ENCODE data around the gene KIAA0753. TPM values are rescaled to one million over a fixed set of nuclear protein-coding genes. Genes with fewer than 3 reads are reported as not detected.

Gene KIAA0753
- total and polyA plus RNA-seq, 10 of the 15 experiments (the other 5 are each of a cell fraction or from before 2014, with no cell fraction given), result 2.2 to 15.2 (median 7.7) TPM

DNA sequence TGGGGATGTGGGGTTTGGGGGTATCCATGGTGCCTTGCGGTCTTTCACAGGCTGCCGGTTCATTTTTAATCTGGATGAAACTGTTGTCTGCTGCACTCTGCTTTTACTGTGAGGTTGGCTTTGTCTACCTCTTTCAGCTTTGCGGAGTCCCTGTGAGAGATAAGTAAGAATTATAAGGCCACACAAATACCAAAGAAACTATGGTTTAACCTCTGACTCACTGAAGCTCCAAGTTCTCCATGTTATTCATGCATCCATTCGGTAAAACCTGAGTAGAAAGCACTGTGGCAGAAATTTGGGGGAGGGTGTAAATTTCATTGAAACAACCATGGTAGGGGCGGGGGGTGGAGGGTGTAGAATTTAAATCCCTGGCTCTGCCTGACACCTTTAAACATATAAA is 30.5 kb downstream of the KIAA0753 start:
- no peak overlapping the region for H3K9ac ChIP-seq (ENCODE audit: control insufficient read depth, insufficient read depth, low read length)
- FAIRE-seq (no peak), DNase-seq (ENCODE audit: low read depth, low spot score) (no peak), ATAC-seq (no peak)
- no peaks in the 10 kb centered on the region for H3K79me2 ChIP-seq (ENCODE audit: control insufficient read depth, insufficient read depth, low read length)
- H3K36me3 ChIP-seq (ENCODE audit: control insufficient read depth in 2 of 2, insufficient read depth in 2 of 2, low read length in 1 of 2), result peaks cover 5 to 20% of the 10 kb centered on the region in 2 experiments
- H3K9me3 ChIP-seq (replicated peaks; ENCODE audit: control insufficient read depth, insufficient read depth, low read length), result no peaks in the 10 kb centered on the region
- no peak overlapping the region for H3K27ac ChIP-seq (ENCODE audit: control insufficient read depth, insufficient read depth)
- CTCF ChIA-PET, result interaction anchor here (0.6 kb wide), 1 partner anchor 89 kb away, joined by 3 read pairs; no protein-coding TSS in a partner anchor
- intact Hi-C loops (cut with micrococcal nuclease; ENCODE audit: unreplicated experiment) (no loop called here), in situ Hi-C loops (cut with MboI) (no loop called here)
- H3K4me2 ChIP-seq (ENCODE audit: control insufficient read depth, insufficient read depth), result no peak overlapping the region
- no peaks in the 10 kb centered on the region for H3K27me3 ChIP-seq (replicated peaks in 1 of 2; ENCODE audit: control insufficient read depth in 2 of 2, insufficient read depth in 2 of 2, low read length in 1 of 2)
- 99% methylated on average over 5 of the region's 5 CpGs for WGBS (ENCODE audit: insufficient coverage, insufficient replicate concordance, low lambda C conversion rate, missing lambda C conversion rate)
- no peaks in the 10 kb centered on the region for H3K4me1 ChIP-seq (ENCODE audit: control insufficient read depth, insufficient read depth, low read length)
- SMC1A ChIA-PET (ENCODE audit: uncharacterized antibody, unreplicated experiment), result no interaction called here
- RAD21 ChIA-PET (ENCODE audit: unreplicated experiment), result no interaction called here
- BruUV-seq (replicated peaks), result no TSS peak
- no peaks in the 10 kb centered on the region; the same call in 1 of the 2 replicates for H4K20me1 ChIP-seq (ENCODE audit: control insufficient read depth, insufficient read depth)
- TF ChIP-seq YBX1 (IDR thresholded peaks at IDR 0.05), result no peak
- POLR2A ChIA-PET, result interaction anchor here (0.7 kb wide), 1 partner anchor 44 kb away, joined by 3 read pairs; no protein-coding TSS in a partner anchor
- H2AFZ ChIP-seq (ENCODE audit: control insufficient read depth, low read depth, low read length), result no peak overlapping the region
- H3K4me3 ChIP-seq, result no peak overlapping the region

- no peak for ATAC-seq
- Histone ChIP-seq H3K36me3 (ENCODE audit: control insufficient read depth in 2 of 2, insufficient read depth in 2 of 2, low read length in 1 of 2) (peaks cover 5 to 20% of the 10 kb centered on the region in 2 experiments), H3K79me2 (ENCODE audit: control insufficient read depth, insufficient read depth, low read length) (no peaks in the 10 kb centered on the region), H3K9ac (ENCODE audit: control insufficient read depth, insufficient read depth, low read length) (no peak overlapping the region), H3K9me3 (replicated peaks; ENCODE audit: control insufficient read depth, insufficient read depth, low read length) (no peaks in the 10 kb centered on the region), H4K20me1 (ENCODE audit: control insufficient read depth, insufficient read depth) (no peaks in the 10 kb centered on the region; the same call in 1 of the 2 replicates), H3K4me1 (ENCODE audit: control insufficient read depth, insufficient read depth, low read length) (no peaks in the 10 kb centered on the region), H3K27me3 (replicated peaks in 1 of 2; ENCODE audit: control insufficient read depth in 2 of 2, insufficient read depth in 2 of 2, low read length in 1 of 2) (no peaks in the 10 kb centered on the region), H3K4me2 (ENCODE audit: control insufficient read depth, insufficient read depth) (no peak overlapping the region), H2AFZ (ENCODE audit: control insufficient read depth, low read depth, low read length) (no peak overlapping the region), H3K4me3 (no peak overlapping the region), H3K27ac (ENCODE audit: control insufficient read depth, insufficient read depth) (no peak overlapping the region)
- ChIA-PET CTCF (interaction anchor here (0.7 to 1.2 kb wide), 3 partner anchors 9 to 25 kb away, joined by 3 to 4 read pairs (median 3); no protein-coding TSS in a partner anchor), RAD21 (ENCODE audit: unreplicated experiment) (interaction anchor here (1.4 kb wide), 1 partner anchor 135 kb away, joined by 3 read pairs; no protein-coding TSS in a partner anchor), POLR2A (no interaction called here), SMC1A (ENCODE audit: uncharacterized antibody, unreplicated experiment) (no interaction called here)
- intact Hi-C loops (cut with micrococcal nuclease; ENCODE audit: unreplicated experiment), result no loop called here
- DNase-seq (ENCODE audit: low read depth, low spot score), result no peak
- in situ Hi-C loops (cut with MboI), result no loop called here
- TF ChIP-seq RB1 (IDR thresholded peaks at IDR 0.05; ENCODE audit: borderline replicate concordance), result no peak
- no peak for TF ChIP-seq NRF1 (conservative IDR thresholded peaks at IDR 0.05; ENCODE audit: low read depth, low read length)
- BruUV-seq (replicated peaks), result no TSS peak
- 96% methylated on average over 3 of the region's 3 CpGs for WGBS (ENCODE audit: insufficient coverage, insufficient replicate concordance, low lambda C conversion rate, missing lambda C conversion rate)
- no peak for FAIRE-seq
Measured at GRCh38 chr17:6608321-6608720, 32.2 kb downstream of the KIAA0753 start.
